Measurements from ENCODE around the gene TPRA1.

The TPRA1 gene

GRCh38 chr3:127590593-127591465 lies at the start of gene TPRA1:
Gene TPRA1 (minus strand): TSS chr3:127590733. CDS start chr3:127580146, 10,587 bp downstream.
- peak; percentile 89 for DNase-seq

GRCh38 chr3:127640042-127640355 lies 49.5 kb upstream of the TPRA1 start:
- DNase-seq: no peak

DNA sequence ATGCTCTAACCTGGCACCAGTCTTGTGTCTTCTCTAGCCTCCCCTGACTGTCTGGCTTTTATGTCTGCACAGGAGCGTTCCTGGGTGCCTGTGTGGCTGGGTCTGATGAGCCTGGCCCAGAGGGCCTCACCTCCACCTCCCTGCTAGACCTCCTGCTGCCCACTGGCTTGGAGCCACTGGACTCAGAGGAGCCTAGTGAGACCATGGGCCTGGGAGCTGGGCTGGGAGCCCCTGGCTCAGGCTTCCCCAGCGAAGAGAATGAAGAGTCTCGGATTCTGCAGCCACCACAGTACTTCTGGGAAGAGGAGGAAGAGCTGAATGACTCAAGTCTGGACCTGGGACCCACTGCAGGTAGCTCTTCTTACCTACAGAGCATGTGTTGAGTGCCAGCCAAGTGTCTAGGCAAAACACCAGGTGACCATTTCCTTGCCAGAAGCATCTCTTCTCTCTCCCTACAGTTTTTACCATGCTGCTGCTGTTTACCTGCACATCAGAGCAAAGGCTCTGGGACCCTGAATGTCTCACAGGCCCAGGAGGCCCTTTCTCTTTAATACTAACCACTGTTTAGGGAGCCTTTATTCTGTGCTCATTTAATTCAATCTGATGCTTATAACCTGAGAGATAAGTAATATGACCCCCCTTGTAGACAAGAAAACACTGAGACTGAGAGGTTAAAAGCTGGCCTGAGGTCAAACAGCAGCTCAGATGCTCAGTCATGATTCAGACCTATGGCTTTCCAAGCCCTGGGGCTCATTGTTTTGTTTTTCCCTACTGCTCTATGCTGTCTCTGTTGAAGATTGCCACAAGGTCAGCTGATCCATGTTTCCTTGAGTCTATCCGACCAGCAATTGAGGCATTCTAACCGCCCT lies 48.9 kb upstream of the TPRA1 start:
- no peak for DNase-seq

DNA sequence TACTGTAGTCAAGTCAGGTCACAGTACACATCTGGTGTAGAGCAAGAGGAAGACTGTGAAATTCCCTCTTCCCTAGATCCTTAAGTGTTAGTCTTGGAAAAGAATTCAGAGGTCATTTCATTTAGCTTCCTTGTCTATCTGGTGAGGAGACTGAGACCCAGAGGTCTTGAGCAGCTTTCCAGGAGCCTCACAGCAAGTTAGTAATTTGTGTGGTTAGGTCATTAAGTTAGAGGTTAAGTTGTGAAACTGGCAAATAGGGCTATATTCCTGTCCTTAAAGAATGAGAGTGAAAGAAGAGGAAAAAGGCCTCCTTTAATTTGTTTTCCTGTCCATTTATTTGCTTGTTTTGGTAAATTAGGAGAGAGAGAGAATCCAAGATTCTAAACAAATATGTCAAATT lies 47.4 kb upstream of the TPRA1 start:
- no peak for DNase-seq

- DNase-seq: peak; percentile 24
Observed at GRCh38 chr3:127637546-127637945, 47.0 kb upstream of the TPRA1 start.

DNA sequence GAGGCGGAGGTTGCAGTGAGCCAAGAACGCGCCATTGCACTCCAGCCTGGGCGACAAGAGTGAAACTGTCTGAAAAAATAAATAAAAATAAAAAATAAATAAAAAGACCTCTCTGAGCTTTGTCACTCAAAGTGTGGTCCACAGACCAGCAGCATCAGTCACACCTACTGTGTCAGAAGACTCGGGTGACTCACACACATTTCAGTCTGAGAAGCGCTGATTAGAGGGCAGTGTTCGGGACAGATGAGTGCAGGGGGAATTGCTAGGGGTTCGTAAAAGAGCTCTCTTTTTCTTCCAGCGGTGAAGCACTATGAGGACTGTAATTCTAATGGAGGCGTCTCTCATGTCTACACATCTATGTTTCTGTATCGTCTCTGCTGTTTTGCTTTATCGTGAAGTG lies 44.1 kb upstream of the TPRA1 start:
- no peak for DNase-seq

- DNase-seq: no peak
Observed at GRCh38 chr3:127632035-127632820, 41.7 kb upstream of the TPRA1 start.

DNA sequence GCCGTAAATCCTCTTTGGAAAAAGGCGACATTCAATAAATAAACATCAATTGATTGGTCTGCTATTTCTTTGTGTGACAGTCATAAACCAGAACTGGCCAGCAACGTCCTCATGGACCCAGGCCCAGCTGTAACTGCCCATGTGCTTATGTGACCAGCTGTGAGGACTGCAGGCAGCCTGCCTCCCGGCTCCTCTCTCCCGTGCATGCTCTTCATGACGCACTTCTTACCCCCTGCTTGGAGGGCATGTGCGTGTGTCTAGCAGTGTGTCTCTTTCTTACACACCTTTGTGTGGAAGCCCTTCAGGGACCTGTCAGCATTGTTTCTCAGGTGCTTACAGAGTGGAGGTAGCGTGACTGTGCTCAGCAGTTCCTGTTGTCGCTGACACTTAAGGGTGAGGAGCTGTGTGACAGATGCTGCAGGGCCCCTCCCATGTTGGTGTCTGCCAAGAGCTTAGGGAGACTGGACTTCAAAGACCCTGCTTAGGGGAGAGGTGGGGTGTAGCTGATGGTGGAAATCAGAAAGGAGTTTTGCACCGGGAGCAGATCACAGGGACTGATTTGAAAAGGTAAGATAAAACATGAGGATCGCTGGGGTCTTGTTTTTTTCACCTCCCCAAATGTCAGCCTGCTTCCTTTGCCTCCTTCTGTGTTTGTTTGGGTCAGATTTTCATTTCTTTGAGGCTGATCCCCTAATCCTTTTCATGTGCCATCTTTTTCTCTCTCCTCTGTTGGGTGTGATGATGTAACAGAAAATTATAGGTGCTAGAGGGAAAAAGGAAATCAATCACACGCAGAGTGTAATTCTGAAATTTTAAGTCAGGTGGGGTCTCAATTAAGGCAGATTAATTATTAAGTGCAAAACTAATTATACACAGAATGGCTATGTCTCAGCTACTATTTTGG lies 40.5 kb upstream of the TPRA1 start:
- DNase-seq: no peak

DNA sequence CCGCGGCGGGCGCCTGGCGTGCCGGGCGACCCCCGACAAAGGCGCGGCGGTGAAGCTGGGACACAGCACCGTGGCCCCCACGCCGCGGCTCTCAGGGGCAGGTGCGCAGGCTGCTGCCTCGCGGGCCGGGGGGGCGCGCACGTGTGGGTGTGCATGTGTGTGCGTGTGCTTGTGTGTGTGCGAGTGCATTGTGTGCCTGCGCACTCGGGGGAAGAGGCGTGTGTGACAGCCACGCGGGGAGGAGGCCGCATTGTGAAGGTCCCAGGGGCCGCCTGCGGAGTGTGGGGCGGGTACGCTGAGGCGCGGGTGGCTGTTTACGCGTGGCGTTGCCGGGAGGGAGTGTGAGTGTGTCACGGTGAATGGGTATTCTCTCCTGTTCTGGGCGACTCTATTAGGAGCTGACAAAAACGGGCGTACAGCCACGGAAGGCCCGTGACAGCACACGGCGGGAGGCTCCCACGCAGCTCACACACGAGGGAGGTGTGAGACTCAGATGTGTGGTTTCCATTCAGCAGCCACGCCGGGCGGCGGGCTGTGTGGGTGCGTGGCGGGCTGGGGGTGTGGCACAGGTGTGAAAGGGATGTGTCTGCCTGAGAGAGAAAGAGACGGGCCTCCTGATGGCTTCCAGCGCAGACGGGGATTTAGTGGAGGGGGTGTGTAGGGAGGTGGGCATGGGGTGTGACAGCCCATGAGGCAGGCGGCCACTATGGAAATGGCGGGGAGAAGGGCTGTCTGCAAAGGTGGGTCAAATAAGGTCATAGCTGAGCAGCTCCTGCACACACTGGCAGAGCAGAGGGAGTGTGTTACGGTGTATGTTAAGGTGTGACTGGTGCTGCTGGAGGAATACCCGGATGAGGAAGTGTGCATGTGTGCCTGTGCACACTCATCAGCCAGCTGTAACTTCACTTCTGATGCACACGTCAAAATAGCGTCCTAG lies 39.2 kb upstream of the TPRA1 start:
- peak; percentile 44 for DNase-seq

- peak; percentile 30 for DNase-seq
Observed at GRCh38 chr3:127628788-127629466, 38.4 kb upstream of the TPRA1 start, which contains the start of gene PODXL2. Gene PODXL2 (plus strand): TSS chr3:127629185. CDS start chr3:127629220, 35 bp downstream.

DNA sequence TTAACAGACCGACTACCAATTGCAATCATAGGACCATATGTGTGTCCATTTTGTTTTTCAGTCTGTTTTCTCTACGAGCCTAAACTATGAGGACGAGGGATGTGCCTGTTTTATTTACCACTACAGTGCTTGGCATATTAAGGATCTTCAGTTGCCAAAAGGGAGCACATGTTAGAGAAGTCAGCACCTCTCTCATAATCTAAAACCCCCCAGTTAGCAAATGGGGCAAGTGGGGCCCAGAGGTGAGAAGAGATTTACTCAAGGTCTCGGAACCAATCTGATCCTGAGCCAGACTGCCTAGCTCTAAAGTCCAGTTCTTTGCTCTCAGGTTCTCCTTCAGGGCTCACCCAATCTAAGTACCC lies 37.9 kb upstream of the TPRA1 start:
- no peak for DNase-seq

GRCh38 chr3:127625821-127626220 lies 35.3 kb upstream of the TPRA1 start:
- DNase-seq: no peak

DNA sequence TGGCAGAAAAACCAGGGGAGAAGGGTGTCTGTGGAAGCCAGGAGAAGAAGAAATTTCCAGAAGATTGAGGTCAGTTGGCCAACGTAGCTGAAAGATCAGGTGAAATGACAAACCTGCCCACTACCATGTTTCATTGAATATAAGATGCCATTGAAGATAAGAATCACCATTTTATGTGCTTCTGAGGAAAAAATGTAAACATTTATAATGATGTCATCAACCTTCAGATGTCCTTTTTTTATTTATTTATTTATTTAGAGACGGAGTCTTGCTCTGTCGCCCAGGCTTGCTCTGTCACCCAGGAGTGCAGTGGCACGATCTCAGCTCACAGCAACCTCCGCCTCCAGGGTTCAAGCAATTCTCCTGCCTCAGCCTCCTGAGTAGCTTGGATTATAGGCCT lies 33.5 kb upstream of the TPRA1 start:
- DNase-seq: no peak

DNA sequence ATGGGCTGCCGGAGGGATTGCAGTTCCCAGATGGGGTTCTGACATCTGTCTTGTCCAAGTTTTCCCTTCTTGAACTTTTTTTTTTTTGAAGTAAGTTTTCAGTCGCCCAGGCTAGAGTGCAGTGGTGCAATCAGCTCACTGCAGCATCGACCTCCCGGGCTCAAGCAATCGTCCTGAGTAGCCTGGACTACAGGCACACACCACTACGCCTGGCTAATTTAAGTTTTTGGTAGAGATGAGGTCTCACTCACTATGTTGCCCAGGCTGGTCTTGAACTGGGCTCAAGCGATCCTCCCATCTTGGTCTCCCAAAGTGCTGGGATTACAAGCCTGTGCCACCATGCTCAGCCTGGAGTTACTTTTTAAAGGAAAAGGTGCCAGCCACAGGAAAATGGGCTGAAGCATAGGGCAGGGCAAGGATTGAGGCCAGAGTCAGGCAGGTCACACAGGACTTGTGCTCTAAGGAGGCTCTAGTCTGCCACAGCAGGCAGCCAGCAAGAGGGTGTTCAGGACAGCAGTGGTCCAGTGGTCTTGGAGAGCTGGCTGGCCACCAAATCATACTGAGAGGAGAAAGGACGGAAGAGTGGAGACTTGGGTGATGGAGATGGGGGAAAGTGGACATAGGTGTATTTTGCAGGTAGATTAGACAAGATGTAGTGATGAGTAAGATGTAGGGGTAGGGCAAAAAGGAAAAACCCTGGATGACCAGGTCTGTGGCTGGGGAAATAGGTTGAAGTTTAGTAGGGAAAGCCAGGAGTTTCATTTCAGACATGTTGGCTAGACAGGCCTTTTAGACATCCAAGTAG lies 32.4 kb upstream of the TPRA1 start:
- DNase-seq: no peak

DNA sequence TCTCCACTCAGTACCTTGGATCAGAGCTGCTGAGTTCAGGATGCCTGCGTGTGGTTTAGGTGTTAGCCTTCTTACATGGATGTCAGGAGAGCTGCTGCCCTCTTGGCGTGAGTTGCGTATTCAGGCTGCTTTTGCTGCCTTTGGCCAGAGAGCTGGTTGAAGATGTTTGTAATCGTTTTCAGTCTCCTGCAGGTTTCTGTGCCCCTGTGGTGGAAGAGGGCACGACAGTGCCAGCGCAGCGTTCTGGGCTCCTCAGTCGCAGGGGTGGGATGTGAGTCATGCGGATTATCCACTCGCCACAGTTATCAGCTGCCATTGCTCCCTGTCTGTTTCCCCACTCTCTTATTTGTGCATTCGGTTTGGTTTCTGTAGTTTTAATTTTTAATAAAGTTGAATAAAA lies 31.5 kb upstream of the TPRA1 start:
- DNase-seq: no peak

GRCh38 chr3:127620637-127621375 lies 30.3 kb upstream of the TPRA1 start:
- DNase-seq: no peak

GRCh38 chr3:127618891-127619290 lies 28.4 kb upstream of the TPRA1 start:
- no peak for DNase-seq

DNA sequence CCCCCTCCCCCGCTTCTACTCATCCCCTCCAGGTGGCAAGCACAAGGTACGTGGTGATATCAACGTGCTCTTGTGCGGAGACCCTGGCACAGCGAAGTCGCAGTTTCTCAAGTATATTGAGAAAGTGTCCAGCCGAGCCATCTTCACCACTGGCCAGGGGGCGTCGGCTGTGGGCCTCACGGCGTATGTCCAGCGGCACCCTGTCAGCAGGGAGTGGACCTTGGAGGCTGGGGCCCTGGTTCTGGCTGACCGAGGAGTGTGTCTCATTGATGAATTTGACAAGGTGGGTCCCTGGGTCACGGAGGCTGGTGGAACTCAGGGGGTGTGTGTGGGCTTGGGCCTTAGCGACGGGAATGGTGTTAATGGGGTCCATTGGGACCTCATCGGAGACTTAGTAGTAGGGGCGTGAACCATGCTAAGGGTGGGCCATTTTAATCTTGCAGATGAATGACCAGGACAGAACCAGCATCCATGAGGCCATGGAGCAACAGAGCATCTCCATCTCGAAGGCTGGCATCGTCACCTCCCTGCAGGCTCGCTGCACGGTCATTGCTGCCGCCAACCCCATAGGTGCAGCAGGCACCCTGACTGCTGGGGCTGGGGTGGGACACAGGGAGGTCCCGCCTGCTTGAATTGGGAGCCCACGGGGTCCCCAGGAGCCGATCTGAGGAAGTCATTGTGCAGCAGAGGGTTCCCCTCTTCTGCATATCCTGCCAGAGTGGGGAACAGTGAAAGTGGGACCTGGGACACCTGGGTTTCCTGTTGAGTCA lies 26.5 kb upstream of the TPRA1 start:
- DNase-seq: no peak

Data from CD4-positive, alpha-beta T cell treated with Interleukin-15 for 1 hour (primary cell).